HepG2 (cell line): ENCODE measurements around the gene SLC16A6. TPM values are rescaled to one million over a fixed set of nuclear protein-coding genes. Genes with fewer than 3 reads are reported as not detected.

ENCODE experiments used
- ADNP ChIP-seq: sonication (generic); formaldehyde crosslinking; IDR thresholded peaks from 2 replicates; pipeline ENCODE4 v1.4.0; 2020; ENCODE audit warnings: missing genetic modification reagents
- BCL6 ChIP-seq: IDR thresholded peaks from 2 replicates; pipeline ENCODE4 v1.6.1; 2016; ENCODE audit warnings: missing genetic modification reagents, missing compliant biosample characterization
- EEA1 ChIP-seq: sonication (generic); formaldehyde crosslinking; IDR thresholded peaks from 2 replicates; pipeline ENCODE4 v1.5.1; 2020; ENCODE audit warnings: mild to moderate bottlenecking, missing genetic modification reagents, borderline replicate concordance
- HNRNPL ChIP-seq: fragments of 200-400 bp; formaldehyde crosslinking; IDR thresholded peaks from 2 replicates; pipeline ENCODE4 v1.6.1; 2017; ENCODE audit warnings: mild to moderate bottlenecking, low read depth, low read length
- ZNF430 ChIP-seq: sonication (generic); formaldehyde crosslinking; IDR thresholded peaks from 2 replicates; pipeline ENCODE4 v1.9.0; 2021; ENCODE audit warnings: mild to moderate bottlenecking, missing genetic modification reagents
- ZNF570 ChIP-seq: sonication (generic); formaldehyde crosslinking; IDR thresholded peaks from 2 replicates; pipeline ENCODE4 v1.4.0; 2020; ENCODE audit warnings: mild to moderate bottlenecking, missing genetic modification reagents, borderline replicate concordance
- ZSCAN31 ChIP-seq: sonication (generic); formaldehyde crosslinking; IDR thresholded peaks from 2 replicates; pipeline ENCODE4 v1.5.0; 2020; ENCODE audit warnings: low read depth, mild to moderate bottlenecking, missing genetic modification reagents
- polyA plus RNA-seq, 8 experiments: library from polyadenylated mRNA; depleted of rRNA in 3 of 8; stranded (reverse) in 7 of 8; unstranded in 1 of 8; fragments of >200 nt; fragmentation: Illumina TruSeq in 4 of 8; extraction: Trizol in 4 of 8; gene quantifications; 2 replicates each; pipeline versions ENCODE4 v1.2.1 to v1.2.3, GENCODE V29; 2011 to 2016; ENCODE audit warnings: low read depth in 4 of 8, missing spikeins in 1 of 8, mixed read lengths in 1 of 8; ENCODE audit not compliant: insufficient read depth in 1 of 8
- total RNA-seq, 5 experiments: library from RNA; depleted of rRNA; stranded (reverse); fragments of >200 nt; fragmentation: Illumina TruSeq; extraction: Trizol; gene quantifications; 2 replicates each; pipeline ENCODE4 v1.2.3, GENCODE V29; 2016; ENCODE audit warnings: low read depth in 1 of 5
- TF ChIP-seq, protein P1 (sequence below): sonication (generic); formaldehyde crosslinking; conservative IDR thresholded peaks from 2 replicates; pipeline ENCODE4 v1.8.0; 2022; ENCODE audit warnings: mild to moderate bottlenecking, moderate library complexity, missing genetic modification reagents
- TF ChIP-seq, protein P2 (sequence below): sonication (generic); formaldehyde crosslinking; IDR thresholded peaks from 2 replicates; pipeline ENCODE4 v1.5.0; 2020; ENCODE audit warnings: missing genetic modification reagents
- TF ChIP-seq, protein P3 (sequence below), 2 experiments: fragments of 450-650 bp in 1 of 2; sonication (generic) in 1 of 2; formaldehyde crosslinking in 1 of 2; IDR thresholded peaks; 2 replicates each; pipeline versions ENCODE4 v1.6.1 to v1.8.0; 2016 to 2022; ENCODE audit warnings: antibody characterized with exemption in 1 of 2, mild to moderate bottlenecking in 1 of 2, missing genetic modification reagents in 1 of 2
- TF ChIP-seq, protein P4 (sequence below): sonication (generic); formaldehyde crosslinking; IDR thresholded peaks from 2 replicates; pipeline ENCODE4 v1.5.0; 2020; ENCODE audit warnings: mild to moderate bottlenecking, missing genetic modification reagents

Gene SLC16A6
- total and polyA plus RNA-seq, 2 of the 13 experiments (the other 11 are each of a cell fraction or from before 2014, with no cell fraction given), result 1.1 to 44.7 TPM

DNA sequence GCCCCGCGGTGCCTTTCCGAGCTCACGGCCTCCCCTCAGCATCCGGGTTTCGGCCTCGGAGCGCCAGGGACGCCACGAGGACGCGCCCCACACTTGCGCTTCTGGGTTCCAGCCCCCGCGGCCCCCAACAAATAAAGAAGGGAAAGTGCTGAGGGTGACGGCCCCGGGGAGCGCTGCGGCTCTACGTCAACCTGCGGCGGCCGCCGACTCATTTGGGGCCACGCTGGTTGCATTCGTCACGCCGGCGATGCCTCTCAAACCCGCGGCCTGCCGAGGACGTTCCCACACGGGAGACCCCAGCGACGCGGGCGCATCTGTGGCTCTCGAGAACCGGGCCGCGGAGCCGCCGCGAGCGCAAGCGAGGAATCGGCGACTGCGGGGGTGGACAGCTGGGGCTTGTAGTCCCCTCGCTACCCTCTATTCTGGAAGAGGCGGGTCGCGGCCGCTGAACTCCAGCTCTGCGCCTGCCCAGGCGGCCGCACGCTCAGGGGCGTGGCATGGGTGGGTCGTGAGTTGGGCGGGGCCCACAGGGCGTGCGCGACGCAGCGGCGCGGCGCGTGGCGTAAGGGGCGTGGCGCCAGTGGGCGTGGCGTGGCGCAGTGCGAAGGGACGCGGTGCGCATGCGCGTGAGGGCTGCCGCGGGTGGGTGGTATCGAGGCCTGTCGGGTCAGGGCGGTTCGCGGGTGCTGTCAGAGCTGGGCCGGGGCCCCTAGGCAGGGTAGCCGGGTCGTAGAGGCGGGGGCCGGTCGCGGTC, 43.3 kb downstream of the SLC16A6 start, which contains the start of gene AMZ2 (continued):
- TF ChIP-seq, protein P1, sequence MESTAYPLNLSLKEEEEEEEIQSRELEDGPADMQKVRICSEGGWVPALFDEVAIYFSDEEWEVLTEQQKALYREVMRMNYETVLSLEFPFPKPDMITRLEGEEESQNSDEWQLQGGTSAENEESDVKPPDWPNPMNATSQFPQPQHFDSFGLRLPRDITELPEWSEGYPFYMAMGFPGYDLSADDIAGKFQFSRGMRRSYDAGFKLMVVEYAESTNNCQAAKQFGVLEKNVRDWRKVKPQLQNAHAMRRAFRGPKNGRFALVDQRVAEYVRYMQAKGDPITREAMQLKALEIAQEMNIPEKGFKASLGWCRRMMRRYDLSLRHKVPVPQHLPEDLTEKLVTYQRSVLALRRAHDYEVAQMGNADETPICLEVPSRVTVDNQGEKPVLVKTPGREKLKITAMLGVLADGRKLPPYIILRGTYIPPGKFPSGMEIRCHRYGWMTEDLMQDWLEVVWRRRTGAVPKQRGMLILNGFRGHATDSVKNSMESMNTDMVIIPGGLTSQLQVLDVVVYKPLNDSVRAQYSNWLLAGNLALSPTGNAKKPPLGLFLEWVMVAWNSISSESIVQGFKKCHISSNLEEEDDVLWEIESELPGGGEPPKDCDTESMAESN (CRISPR knock-in tag), result peak; percentile 89
- TF ChIP-seq ZSCAN31 (CRISPR knock-in tag) (no peak; the same call in 1 of the 2 replicates), HNRNPL (no peak), EEA1 (peak; percentile 18; the same call in 1 of the 2 replicates), ZNF570 (CRISPR knock-in tag) (no peak), BCL6 (CRISPR knock-in tag) (peak; percentile 74), ZNF430 (CRISPR knock-in tag) (peak; percentile 63; the same call in 1 of the 2 replicates), ADNP (no peak)
- TF ChIP-seq, protein P2, sequence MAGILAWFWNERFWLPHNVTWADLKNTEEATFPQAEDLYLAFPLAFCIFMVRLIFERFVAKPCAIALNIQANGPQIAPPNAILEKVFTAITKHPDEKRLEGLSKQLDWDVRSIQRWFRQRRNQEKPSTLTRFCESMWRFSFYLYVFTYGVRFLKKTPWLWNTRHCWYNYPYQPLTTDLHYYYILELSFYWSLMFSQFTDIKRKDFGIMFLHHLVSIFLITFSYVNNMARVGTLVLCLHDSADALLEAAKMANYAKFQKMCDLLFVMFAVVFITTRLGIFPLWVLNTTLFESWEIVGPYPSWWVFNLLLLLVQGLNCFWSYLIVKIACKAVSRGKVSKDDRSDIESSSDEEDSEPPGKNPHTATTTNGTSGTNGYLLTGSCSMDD (CRISPR knock-in tag), result no peak
- TF ChIP-seq, protein P3, sequence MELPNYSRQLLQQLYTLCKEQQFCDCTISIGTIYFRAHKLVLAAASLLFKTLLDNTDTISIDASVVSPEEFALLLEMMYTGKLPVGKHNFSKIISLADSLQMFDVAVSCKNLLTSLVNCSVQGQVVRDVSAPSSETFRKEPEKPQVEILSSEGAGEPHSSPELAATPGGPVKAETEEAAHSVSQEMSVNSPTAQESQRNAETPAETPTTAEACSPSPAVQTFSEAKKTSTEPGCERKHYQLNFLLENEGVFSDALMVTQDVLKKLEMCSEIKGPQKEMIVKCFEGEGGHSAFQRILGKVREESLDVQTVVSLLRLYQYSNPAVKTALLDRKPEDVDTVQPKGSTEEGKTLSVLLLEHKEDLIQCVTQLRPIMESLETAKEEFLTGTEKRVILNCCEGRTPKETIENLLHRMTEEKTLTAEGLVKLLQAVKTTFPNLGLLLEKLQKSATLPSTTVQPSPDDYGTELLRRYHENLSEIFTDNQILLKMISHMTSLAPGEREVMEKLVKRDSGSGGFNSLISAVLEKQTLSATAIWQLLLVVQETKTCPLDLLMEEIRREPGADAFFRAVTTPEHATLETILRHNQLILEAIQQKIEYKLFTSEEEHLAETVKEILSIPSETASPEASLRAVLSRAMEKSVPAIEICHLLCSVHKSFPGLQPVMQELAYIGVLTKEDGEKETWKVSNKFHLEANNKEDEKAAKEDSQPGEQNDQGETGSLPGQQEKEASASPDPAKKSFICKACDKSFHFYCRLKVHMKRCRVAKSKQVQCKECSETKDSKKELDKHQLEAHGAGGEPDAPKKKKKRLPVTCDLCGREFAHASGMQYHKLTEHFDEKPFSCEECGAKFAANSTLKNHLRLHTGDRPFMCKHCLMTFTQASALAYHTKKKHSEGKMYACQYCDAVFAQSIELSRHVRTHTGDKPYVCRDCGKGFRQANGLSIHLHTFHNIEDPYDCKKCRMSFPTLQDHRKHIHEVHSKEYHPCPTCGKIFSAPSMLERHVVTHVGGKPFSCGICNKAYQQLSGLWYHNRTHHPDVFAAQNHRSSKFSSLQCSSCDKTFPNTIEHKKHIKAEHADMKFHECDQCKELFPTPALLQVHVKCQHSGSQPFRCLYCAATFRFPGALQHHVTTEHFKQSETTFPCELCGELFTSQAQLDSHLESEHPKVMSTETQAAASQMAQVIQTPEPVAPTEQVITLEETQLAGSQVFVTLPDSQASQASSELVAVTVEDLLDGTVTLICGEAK (IDR thresholded peaks at IDR 0.05), result no peak
- TF ChIP-seq, protein P3 (CRISPR knock-in tag; IDR thresholded peaks at IDR 0.05), result peak; percentile 81
- TF ChIP-seq, protein P4, sequence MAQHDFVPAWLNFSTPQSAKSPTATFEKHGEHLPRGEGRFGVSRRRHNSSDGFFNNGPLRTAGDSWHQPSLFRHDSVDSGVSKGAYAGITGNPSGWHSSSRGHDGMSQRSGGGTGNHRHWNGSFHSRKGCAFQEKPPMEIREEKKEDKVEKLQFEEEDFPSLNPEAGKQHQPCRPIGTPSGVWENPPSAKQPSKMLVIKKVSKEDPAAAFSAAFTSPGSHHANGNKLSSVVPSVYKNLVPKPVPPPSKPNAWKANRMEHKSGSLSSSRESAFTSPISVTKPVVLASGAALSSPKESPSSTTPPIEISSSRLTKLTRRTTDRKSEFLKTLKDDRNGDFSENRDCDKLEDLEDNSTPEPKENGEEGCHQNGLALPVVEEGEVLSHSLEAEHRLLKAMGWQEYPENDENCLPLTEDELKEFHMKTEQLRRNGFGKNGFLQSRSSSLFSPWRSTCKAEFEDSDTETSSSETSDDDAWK, result no peak
